HG02642 (cell line): ENCODE data around the gene UBE2L3.
"Not testable (repeated sequence)": the region's sequence is repeated elsewhere in the genome, so short reads cannot be mapped to it uniquely, and the experiment has no call there.

ENCODE experiments used
- ATAC-seq: cut with Tn5 transposase; IDR thresholded peaks from one replicate; pipeline ENCODE4 v1.9.1; 2021; ENCODE audit warnings: mild to moderate bottlenecking; ENCODE audit not compliant: unreplicated experiment, poor library complexity

Gene UBE2L3

GRCh38 chr22:21641789-21642583 lies 74.5 kb downstream of the UBE2L3 start, which contains the start of gene SDF2L1:
Gene SDF2L1 (plus strand): TSS chr22:21642302. CDS start chr22:21642337, 35 bp downstream.
- peak; percentile 95 for ATAC-seq

- no peak for ATAC-seq
Observed at GRCh38 chr22:21642584-21643448, 75.3 kb downstream of the UBE2L3 start.

GRCh38 chr22:21643533-21644357 lies 76.2 kb downstream of the UBE2L3 start:
- ATAC-seq: no peak

GRCh38 chr22:21645513-21645912 lies 78.0 kb downstream of the UBE2L3 start:
- ATAC-seq: not testable (repeated sequence)

GRCh38 chr22:21646608-21647590 lies 79.4 kb downstream of the UBE2L3 start:
- no peak for ATAC-seq

GRCh38 chr22:21650280-21650679 lies 82.8 kb downstream of the UBE2L3 start:
- ATAC-seq: no peak

GRCh38 chr22:21650823-21651520 lies 83.5 kb downstream of the UBE2L3 start:
- no peak for ATAC-seq

GRCh38 chr22:21651521-21652009 lies 84.1 kb downstream of the UBE2L3 start:
- peak; percentile 32 for ATAC-seq

- ATAC-seq: peak; percentile 92
Observed at GRCh38 chr22:21652010-21652546, 84.6 kb downstream of the UBE2L3 start.

GRCh38 chr22:21652547-21653545 lies 85.3 kb downstream of the UBE2L3 start:
- ATAC-seq: peak; percentile 7

GRCh38 chr22:21657020-21657359 lies 89.5 kb downstream of the UBE2L3 start:
- no peak for ATAC-seq

GRCh38 chr22:21657360-21658032 lies 90.0 kb downstream of the UBE2L3 start:
- ATAC-seq: peak; percentile 79

GRCh38 chr22:21659864-21660525 lies 92.5 kb downstream of the UBE2L3 start:
- no peak for ATAC-seq

GRCh38 chr22:21660904-21661303 lies 93.4 kb downstream of the UBE2L3 start:
- no peak for ATAC-seq

- no peak for ATAC-seq
Observed at GRCh38 chr22:21661991-21662390, 94.5 kb downstream of the UBE2L3 start.

- ATAC-seq: no peak
Observed at GRCh38 chr22:21663738-21664137, 96.2 kb downstream of the UBE2L3 start.
